HG03378 (cell line): Measurements from ENCODE around the gene PARP6.

Experiments used
- ATAC-seq: cut with Tn5 transposase; IDR thresholded peaks from one replicate; pipeline ENCODE4 v1.9.1; 2021; ENCODE audit warnings: mild to moderate bottlenecking, moderate library complexity; ENCODE audit not compliant: unreplicated experiment

The PARP6 gene

DNA sequence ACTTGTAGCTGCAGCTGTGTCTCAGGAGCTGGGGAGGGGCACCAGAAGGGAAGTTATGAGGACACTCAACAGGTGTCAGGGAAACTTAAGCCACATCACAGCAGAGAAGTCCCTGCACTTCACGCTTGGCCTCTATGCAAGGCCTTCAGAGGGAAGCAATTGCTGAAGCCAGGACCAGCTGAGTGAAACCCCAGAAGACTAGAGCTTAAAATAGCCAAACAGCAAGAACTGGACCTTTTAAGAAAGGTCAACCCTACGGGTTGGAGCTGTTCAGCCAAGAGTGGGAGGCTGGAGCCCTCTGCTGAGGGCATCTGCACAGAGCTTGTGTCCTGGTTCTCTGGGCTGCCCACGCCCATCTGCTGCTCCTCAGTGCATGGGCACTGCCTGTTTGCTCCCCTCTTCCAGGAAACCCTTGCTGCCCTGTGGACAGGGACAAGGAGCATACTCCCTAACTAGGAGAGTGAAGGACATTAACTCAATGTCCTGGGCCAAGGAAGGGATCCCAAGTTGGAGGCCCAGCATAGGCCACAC, 70.9 kb downstream of the PARP6 start:
- ATAC-seq, result no peak

DNA sequence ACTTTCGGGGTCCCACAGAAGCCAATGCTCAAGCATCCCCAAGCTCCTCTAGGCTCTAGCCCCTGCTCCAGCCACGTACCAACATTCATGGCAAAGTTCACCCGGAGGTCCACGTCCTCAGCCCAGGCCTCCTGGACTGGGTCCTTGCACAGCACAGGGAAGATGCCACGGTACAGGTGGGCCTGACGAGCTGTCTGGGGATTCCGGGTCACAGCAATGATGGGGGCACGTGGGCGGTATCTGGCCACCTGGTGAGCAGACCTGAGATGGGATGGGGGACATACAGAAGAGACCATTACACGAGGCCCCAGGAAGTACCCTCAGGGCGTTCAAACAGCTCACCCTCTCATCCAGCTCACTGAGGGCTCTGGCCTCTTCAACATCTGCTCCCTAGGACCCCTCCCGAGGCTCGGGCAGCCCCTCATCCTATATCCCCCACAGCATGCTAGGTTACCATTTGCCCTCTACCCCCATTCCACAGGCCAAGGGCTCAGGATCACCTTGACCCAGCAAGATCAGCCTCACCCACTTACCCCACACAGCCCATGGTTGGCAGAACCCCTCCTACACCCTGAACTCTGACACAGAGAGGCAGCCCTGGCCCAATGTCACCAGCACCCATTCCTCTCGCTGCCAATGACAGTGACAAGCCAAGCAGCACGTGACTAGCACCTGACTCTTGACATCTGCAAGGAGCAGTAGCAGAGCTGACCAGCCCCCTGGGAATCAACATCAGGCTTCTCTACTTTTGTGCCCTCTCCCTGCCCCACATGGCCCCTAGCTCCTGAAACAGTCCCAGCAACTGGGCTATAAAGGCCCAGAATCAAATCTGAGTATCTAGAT, 71.7 kb downstream of the PARP6 start:
- no peak for ATAC-seq

GRCh38 chr15:72199721-72200212, 72.6 kb downstream of the PARP6 start:
- ATAC-seq, result peak; percentile 50

- ATAC-seq, result no peak
These were observed 73.2 kb downstream of the PARP6 start for GRCh38 chr15:72199205-72199515.

GRCh38 chr15:72198356-72199204, 73.8 kb downstream of the PARP6 start:
- no peak for ATAC-seq

- ATAC-seq, result no peak
These were observed 74.6 kb downstream of the PARP6 start, which contains the start of gene GRAMD2A for GRCh38 chr15:72197460-72198355. Gene GRAMD2A (minus strand): TSS chr15:72197787.

GRCh38 chr15:72197041-72197459, 75.3 kb downstream of the PARP6 start:
- no peak for ATAC-seq

DNA sequence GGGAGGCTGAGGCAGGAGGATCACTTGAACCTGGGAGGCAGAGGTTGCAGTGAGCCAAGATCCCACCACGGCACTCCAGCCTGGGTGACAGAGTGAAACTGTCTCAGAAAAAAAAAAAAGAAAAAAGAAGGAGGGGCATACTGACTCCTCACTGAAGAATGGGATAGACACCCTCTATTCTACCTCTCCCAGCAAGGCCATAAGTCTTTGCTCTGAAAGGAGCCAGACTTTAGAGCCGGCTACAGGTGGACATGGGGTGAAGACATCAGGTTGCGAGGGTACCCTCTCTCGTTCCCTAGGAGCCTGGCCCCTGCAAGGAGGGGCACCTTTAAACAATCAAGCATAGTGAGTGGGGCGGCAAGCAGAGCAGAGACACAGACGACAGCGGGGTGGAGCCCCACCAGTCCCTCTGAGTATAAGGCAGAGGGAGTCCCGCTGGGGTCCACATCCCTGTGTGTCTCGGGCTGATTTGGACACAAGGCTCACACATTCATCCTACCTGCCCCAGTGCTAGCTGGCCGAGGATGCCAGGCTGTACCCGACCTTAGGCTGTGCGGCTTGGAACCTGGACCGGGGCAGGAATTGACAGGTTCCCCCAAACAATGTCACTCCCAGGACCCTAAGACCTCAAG, 75.8 kb downstream of the PARP6 start:
- ATAC-seq, result no peak

- ATAC-seq, result no peak
These were observed 77.2 kb downstream of the PARP6 start for GRCh38 chr15:72195101-72195511.

GRCh38 chr15:72193836-72194396, 78.4 kb downstream of the PARP6 start:
- ATAC-seq, result no peak

- no peak for ATAC-seq
These were observed 79.9 kb downstream of the PARP6 start for GRCh38 chr15:72192416-72192815.
